Cortex of kidney (tissue), 1 donor: ENCODE results near the gene TTF2.
"Not testable (repeated sequence)": the region's sequence is repeated elsewhere in the genome, so short reads cannot be mapped to it uniquely, and the experiment has no call there.

ENCODE experiments used
- DNase-seq: peaks from one replicate; lab custom pipeline; 2025; lab: John Stamatoyannopoulos, UW

The TTF2 gene

DNA sequence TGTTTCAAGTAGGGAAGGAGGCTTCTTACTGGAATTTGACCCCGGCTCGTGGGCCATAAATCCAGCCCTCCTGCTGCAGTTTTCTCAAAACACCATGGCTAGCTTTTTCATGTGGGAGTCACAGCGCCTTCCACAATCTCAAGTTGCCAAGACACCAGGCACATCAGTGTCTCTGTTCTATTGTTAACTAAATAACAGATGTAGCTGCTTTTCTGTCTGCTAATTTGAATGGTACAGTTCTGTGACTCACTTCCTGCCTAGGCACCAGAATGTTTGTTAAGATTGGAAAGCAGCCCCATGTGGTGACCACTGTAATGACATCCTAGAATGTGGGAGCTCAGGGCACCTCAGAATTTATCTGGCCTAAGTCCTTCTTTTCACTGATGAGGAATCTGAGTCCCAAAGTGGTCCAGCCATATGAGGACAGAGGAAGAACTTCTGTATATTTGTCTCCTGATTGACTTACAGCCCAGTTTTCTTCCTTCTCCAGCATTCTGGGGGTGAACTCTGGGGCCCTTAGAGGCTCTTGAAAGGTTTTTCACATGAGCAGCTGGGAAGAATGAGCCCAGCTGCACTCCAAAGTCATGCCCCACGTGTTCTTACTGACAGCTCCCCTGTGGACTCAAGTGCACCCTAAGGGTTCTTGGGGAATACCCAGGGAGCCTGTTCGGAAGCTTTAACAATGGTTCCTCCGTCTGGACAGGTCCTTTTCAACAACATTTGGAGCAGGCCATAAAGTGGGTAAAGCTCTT lies 33.9 kb downstream of the TTF2 start:
- DNase-seq: no peak

DNA sequence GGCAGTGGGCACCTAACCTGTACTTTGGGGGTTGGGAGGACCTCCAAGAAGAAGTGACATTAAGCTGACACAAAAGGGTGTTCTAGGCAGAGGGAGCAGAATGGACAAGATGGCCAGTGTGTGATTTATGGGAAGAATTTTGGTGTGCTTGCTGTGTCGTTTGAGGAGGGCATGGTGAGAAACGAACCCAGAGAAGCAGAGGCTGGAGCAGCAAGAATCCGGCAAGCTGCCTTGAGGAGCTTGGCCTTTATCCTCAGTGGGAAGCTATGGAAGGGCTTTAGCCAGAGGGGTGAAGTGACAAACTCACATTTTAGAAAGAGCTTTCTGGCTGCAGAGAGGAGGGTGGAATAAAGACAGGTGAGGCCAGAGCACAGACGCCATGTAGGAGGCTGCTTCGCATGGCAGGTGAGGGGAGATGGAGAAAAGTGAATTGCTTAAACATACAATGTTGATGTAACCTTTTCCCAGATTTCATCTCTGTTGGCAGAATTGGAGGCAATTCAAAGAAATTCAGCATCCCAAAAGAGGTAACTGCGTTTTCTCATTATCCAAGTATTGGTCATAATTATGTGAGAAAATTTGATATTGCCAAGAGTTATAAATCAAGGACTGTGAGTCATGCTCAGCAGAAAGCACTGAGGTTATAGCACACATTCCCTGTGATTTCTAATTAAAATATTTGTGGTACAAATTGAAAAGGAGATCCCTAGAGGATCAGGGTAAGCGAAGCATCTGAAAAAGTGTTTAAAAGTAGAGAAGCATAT lies 34.9 kb downstream of the TTF2 start:
- DNase-seq: no peak

DNA sequence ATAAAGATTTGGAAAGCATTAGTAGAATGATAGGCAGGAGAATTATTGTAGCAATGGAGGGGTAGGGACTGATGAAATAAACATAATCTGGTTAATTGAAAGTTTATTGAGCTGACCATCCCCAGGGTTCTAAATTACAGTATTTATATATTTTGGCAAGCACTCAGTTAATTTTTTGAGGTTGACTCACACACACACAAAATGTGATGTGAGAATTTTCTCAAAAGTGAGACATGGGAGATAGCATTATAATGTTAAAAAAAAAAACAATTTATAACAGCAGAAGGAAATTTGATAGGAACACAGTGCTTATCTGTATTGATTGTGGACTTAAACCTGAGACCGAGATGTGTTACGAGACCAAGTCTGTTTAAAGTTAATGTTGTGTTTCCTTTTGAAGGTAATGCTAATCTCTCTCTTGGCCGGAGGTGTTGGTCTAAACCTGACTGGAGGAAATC lies 36.9 kb downstream of the TTF2 start:
- no peak for DNase-seq

DNA sequence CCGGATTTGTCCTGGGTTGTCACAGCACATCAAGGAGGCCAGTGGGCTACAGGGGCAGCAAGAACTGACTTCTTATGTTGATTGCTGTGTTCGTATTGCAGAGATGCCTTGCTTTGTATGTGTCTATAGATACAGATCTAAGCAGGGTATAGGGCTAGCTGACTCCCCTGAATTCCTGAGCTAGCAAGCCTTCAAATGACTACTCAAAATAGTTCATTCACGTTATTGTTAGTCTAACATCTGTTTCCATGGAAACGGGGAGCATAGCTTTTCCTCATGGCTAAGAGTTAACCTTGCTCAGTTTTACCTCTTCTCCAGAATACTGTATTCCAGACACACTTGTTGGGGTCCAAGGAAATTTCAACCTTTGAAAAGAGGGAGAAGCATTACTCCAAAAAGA lies 37.3 kb downstream of the TTF2 start:
- DNase-seq: no peak

DNA sequence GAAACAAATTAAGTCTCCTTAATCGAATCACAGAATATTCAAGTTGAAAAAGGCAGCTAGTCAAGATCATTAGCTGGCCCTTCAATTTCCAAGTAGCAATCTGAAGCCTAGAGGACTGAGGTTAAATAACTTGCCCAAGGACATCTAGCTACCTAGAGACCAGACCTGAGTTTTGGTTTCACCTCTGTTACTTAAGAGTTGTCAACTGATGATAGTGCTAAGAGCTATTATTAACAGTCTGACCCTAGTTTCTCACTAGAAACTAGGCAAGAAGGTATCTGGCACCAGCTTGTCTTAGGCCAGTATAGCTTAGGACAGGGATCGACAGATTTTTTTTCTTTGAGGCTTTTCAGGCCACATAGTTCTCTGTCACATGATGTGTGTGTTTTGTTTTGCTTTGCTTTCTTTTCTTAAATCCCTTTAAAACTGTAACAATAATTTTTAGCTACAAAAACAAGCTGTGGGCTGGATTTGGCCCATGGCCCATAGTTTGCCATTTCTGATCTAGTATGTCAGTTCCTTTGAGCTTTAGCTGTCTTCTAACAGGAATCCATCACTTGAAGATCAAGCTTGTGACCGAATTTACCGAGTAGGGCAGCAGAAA lies 38.3 kb downstream of the TTF2 start:
- DNase-seq: no peak

DNA sequence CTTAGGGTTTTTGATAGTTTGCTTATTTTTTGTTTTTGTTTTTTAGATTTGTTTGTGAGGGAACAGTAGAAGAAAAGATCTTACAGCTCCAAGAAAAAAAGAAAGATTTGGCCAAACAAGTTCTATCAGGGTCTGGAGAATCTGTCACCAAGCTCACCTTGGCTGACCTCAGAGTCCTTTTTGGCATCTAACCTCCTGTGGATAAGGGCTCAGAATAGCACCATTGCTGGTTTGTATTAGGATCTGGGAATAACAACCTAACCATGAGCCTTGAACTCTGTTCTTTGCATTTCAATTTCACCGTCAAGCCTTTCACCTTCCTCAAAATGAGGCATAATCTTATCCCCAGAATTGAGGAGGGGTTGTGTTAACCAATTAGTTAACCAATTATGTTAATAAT lies 41.2 kb downstream of the TTF2 start:
- DNase-seq: no peak

DNA sequence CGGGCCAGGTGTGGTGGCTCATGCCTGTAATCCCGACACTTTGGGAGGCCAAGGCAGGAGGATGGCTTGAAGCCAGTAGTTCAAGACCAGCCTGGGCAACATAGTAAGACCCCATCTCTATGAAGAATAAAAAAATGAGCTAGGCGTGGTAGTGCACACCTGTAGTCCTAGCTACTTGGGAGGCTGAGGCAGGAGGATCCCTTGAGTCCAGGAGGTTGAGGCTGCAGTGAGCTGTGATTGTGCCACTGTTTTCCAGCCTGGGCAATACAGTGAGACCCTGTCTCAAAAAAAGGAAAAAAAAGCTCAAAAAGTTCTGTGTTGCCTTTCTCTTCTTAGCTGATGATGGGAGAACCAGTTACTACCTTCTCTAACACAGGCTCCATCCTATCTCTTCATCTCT lies 41.7 kb downstream of the TTF2 start:
- DNase-seq: not testable (repeated sequence)

DNA sequence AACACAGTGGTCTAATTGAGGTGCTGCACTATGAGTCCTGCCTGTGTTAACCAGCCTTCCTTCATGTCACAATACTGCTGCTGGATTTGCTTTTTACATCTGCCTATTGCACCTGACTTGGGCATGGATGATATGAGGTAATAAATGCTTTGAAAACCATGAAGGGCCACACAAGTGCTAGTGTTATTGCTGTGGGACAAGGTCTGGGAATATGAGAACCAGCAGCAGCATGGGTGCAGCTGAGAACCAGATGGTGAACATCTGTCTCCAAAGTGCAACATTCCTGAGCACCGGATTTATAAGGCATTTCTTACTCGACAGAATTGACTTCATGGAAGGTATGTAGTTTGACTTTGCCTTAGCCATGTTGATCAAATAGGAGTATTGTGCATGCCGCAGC lies 44.9 kb downstream of the TTF2 start:
- no peak for DNase-seq

DNA sequence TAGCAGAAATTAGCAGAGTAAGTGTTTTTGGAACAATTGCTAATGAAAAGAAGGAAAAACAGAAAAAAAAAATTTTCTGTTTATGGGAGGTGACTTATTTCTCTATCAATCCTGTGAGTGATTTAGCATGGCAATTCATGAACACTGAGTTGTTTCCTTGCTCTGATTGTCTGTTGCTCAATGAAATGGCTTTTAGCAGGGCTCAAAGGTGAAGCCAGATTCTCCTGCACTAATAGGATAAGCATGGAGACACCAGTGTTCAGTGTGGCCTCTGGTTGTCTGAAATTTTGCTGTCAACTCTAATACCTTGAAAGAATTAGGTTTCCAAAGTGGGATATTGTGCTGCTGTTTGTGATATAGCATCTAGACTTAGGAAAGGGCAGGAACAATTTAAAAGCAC lies 45.6 kb downstream of the TTF2 start:
- no peak for DNase-seq

DNA sequence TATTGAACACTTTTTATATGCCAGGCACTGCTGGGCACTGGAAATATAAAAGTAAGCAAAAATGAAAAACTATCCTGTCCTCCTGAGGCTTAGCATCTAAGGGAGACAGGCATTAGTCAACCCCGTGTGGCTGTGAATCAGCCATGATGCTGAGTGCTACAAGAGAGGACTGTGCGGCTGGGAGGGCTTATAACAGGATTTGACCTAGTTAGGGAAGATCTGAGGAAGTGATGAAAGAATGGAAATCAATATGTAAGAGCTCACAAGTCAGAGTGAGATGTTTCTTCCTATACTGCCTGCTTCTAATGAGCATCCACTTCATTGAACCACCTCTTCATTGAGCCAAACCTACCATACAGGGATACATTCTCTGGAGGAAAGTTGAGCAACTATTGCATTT lies 46.4 kb downstream of the TTF2 start:
- no peak for DNase-seq

DNA sequence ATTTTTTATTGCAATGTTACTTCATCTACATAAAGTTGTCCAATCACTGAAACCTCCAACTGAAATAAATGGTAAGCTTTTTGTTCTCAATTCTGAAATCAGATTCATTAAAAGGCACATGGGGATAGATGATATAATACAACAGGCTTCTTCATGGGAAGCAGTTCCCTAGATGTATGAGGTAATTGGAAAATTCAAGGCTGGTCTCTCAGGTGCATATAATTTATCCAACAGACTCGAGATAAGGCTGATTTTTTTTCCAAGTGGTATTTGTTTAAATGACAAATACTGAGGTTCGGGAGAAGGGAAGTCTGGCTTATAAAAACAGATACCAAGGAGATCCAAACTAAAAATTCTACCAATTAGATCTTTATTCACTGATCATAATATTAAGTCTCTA lies 47.2 kb downstream of the TTF2 start:
- no peak for DNase-seq

DNA sequence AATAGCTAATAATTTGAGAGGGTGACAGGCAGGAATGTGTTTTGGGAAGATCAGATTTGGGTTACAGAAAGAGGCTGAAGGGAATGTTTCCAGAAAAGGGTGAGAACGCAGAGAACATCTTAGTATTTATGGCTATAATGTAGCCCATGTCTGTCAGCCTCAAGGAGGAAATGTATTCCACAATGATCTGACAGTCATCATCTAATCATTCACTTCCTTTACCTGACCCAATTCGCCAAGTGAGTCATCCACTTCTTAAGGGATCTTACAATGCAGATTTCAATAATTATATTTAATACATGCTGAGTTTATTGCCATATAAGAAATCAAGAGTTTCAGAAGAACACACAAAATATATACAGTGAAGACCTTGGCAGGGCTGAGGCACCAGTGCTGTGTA lies 50.6 kb downstream of the TTF2 start:
- no peak for DNase-seq

DNA sequence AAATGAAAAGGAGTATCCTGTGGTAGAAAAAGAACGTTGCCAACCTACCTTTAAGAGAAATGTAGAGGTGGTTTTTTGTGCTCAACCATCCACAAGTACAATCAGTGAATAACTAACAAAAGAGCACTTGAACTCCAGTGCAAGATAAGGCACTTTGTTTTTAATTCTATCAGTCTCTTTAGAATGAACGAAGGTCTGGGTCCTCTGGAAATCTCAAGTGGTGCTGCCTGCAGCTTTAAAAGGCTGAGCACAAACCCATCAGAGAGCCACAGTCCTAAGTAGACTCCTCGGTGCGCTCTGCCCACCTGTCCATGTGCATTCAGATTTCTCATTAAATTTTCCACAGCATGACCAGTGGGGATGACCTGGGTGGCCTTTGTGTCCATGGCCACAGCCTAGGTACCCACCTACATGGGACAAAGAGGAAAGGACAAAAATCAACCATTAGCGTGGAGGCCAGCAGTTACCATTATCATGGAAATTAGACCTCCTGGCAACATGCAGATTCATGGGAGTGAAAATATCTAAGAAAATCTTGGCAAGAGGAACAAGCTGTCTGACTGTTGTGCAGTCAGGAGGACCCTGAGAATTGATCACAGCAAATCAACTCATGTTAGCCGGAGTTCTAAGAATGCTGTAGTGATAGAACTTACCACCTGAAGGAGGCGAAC lies 52.1 kb downstream of the TTF2 start:
- no peak for DNase-seq

DNA sequence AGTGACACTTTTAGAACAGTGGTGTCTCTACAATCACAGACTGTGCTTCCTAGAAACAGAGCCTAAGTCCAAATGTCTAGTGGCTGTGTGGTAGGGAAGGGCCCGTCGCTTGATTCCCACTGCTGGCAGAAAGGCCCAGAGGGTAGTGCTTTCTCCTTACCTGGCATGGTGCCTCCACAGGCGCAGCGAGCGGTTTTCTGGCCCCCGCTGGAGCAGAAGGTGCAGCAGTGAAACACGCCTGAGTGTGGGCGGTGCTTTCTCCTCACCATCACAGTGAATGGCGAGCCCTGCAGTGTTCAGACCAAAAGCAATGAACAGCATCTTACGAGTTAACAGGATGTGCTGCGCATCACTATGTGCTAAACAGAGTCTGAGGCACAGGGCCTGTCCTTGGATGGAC lies 53.1 kb downstream of the TTF2 start:
- no peak for DNase-seq

DNA sequence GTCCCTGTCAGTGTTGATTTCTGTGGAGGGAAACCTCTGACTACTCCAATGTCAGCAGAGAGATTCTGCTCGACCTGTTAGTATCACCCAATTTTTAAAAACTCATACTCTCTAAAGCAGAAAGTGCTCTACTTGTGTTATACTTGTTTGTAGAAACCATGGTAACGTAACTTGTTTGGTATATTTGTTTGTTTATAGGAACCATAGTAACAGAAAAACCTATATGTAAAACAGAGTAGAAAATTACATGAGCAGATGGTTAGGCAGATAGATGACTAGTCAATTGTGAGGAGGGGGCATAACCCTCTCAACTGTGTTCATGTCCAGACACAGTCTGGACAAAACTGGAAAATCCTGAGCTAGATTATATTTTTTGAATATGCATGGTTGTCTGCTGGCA lies 54.8 kb downstream of the TTF2 start:
- no peak for DNase-seq

DNA sequence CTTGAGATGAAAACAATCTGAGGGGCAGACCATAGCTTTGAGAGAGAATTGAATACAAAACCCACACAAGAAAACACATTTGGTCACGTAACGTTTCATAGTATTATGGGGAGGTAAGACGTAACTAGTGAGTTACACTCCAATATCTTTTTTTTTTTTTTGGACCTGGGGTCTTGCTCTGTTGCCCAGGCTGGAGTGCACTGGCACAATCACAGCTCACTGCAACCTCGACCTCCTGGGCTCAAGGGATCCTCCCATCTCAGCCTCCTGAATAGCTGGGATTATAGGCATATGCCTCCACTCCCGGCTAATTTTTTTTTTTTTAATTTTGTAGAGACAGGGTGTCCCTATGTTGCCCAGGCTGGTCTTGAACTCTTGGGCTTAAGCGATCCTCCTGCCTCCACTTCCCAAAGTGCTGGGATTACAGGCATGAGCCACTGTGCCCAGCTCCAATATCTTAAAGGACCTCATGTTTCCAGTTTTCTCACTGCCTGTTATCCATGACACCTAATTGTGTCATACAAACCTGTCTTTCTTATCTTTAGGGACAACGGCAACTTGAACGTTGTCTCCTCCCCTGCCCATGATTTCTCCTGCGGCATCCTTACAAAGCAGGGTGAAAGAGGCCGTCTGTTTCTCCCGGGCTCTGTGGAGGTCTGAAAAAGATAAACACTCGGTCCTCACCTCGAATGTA lies 56.1 kb downstream of the TTF2 start:
- no peak for DNase-seq

DNA sequence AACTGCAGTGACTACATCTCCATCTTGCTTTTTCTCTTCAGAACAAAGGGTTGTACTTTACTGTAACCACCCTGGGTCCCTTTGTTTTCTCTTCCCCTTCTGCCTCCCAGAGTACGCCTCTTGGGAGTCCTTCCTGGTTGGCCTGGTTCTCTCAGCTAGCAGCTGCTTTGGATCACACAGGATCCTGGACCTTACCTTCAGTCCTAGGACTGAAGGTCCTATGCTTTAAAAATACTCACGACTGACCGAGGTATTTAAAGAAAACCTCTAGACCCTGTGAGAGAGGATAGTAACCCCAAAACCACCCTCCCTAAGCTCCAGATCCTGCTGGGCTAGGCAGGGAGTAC lies 56.6 kb downstream of the TTF2 start:
- DNase-seq: no peak

DNA sequence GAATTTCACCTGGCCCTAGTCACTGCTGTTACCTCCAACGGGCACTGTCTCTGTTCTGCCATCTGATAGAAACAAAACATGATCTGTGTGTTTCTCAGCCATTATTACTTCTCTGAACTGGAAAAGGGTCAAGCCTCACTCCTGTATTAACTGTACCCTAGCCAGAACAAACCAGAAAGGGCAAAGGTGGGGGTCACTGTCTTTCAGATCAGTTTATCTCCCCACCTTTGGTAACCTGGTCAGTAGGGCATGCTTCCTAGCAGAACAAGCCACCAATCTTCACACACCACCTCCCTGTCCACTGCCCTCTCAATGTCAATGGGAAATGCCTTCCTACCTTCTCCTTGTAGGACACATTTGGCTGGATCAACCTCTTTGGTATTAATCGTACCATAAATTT lies 57.6 kb downstream of the TTF2 start:
- DNase-seq: no peak

DNA sequence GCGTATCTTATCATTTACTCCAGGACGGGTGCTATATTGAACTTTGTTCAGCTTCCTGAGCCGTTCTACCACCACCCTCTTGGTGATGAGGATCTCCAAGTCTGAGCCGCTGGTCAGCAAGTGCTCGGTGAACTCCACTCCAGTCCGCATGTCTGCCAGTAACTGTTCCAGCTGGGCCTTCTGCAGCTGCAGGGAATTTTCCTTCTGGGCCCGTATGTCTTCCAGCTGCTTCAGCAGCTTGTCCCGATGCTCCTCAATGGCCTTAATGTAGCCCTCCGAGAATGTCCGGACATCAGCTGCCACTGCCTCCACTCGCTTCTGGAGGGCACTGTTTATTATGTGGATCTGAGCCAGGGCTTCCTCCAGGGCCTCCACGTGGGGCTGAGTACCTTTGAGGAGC lies 58.0 kb downstream of the TTF2 start:
- DNase-seq: no peak

DNA sequence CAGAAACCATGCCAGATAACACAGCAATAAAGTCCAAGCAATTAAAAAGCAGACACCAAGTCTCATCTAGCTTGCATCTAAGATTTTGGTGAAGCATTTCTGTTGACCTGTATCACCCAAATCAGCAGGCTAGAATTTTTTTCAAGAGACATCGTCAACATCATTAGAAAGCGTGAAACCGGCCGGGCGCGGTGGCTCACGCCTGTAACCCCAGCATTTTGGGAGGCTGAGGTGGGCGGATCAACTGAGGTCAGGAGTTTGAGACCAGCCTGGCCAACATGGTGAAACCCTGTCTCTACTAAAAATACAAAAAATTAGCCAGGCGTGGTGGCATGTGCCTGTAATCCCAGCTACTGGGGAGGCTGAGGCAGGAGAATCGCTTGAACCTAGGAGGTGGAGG lies 59.0 kb downstream of the TTF2 start:
- DNase-seq: not testable (repeated sequence)

DNA sequence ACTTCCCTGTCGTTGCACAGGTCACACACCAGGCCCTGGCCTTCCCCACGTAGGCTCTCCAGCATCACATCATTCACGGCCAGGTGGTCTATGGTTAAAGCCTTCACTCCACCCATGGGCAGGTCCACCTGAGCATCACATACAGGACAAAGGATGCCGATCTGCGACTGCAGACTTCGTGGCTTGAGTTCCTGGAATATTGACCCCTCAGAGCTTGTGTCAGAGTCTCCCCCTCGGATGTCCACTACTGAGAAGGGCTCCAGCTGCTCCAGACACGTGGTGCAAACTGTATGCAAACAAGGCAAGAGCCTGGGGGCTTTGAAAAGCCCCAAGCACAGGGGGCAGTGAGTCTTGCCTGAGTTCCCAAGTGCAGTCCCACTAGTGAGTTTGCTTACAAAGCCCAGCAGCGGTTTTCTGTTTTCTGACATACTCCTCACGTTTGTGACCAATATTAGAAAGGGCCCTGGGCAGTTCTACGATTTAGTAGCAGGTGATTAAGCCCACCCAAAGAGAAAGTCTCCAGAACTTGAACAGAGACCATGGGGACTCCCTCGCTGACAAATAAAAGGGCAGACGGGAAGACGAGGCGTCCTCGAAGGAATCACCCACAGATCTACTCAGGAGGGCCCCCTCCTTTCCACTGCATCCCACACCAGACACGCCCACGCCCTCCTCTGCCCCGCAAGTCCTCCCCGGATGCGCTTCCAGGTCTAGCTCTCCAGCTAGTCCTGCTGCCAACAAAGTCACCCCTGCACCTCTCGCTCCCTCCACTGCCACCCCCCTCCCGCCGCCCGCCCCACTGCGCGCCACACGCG lies 60.9 kb downstream of the TTF2 start:
- DNase-seq: no peak
